HepG2 (cell line): ENCODE measurements around the gene KIF1C. TPM values are rescaled to one million over a fixed set of nuclear protein-coding genes. Genes with fewer than 3 reads are reported as not detected.

Source experiments
- ETV6 ChIP-seq: sonication (generic); formaldehyde crosslinking; conservative IDR thresholded peaks from 2 replicates; pipeline ENCODE4 v1.4.0; 2020; ENCODE audit warnings: missing genetic modification reagents
- ZNF7 ChIP-seq: IDR thresholded peaks from 2 replicates; pipeline ENCODE4 v1.6.1; 2016; ENCODE audit warnings: missing biosample characterization, missing genetic modification reagents
- ZNF839 ChIP-seq: sonication (generic); formaldehyde crosslinking; IDR thresholded peaks from 2 replicates; pipeline ENCODE4 v1.4.0; 2020; ENCODE audit warnings: missing genetic modification reagents, mild to moderate bottlenecking, borderline replicate concordance
- polyA plus RNA-seq, 8 experiments: library from polyadenylated mRNA; depleted of rRNA in 3 of 8; stranded (reverse) in 7 of 8; unstranded in 1 of 8; fragments of >200 nt; fragmentation: Illumina TruSeq in 4 of 8; extraction: Trizol in 4 of 8; gene quantifications; 2 replicates each; pipeline versions ENCODE4 v1.2.1 to v1.2.3, GENCODE V29; 2011 to 2016; ENCODE audit warnings: low read depth in 4 of 8, missing spikeins in 1 of 8, mixed read lengths in 1 of 8; ENCODE audit not compliant: insufficient read depth in 1 of 8
- total RNA-seq, 5 experiments: library from RNA; depleted of rRNA; stranded (reverse); fragments of >200 nt; fragmentation: Illumina TruSeq; extraction: Trizol; gene quantifications; 2 replicates each; pipeline ENCODE4 v1.2.3, GENCODE V29; 2016; ENCODE audit warnings: low read depth in 1 of 5
- TF ChIP-seq, protein P1 (sequence below): sonication (generic); formaldehyde crosslinking; IDR thresholded peaks from one replicate; pipeline ENCODE4 v1.5.1; 2020; ENCODE audit warnings: mild to moderate bottlenecking, missing genetic modification reagents; ENCODE audit errors: not compliant biosample characterization
- TF ChIP-seq, protein P2 (sequence below): IDR thresholded peaks from 2 replicates; pipeline ENCODE4 v1.6.1; 2018; ENCODE audit warnings: missing genetic modification reagents
- TF ChIP-seq, protein P3 (sequence below): sonication (generic); formaldehyde crosslinking; IDR thresholded peaks from 2 replicates; pipeline ENCODE4 v1.8.0; 2022; ENCODE audit warnings: low read depth, missing genetic modification reagents
- TF ChIP-seq, protein P4 (sequence below), 2 experiments: fragments of 450-650 bp in 1 of 2; sonication (generic) in 1 of 2; formaldehyde crosslinking in 1 of 2; IDR thresholded peaks; 2 replicates each; pipeline versions ENCODE4 v1.6.1 to v1.8.0; 2016 to 2022; ENCODE audit warnings: antibody characterized with exemption in 1 of 2, mild to moderate bottlenecking in 1 of 2, missing genetic modification reagents in 1 of 2

Gene KIF1C
- total and polyA plus RNA-seq, 2 of the 13 experiments (the other 11 are each of a cell fraction or from before 2014, with no cell fraction given), result 70.0 to 104 TPM

DNA sequence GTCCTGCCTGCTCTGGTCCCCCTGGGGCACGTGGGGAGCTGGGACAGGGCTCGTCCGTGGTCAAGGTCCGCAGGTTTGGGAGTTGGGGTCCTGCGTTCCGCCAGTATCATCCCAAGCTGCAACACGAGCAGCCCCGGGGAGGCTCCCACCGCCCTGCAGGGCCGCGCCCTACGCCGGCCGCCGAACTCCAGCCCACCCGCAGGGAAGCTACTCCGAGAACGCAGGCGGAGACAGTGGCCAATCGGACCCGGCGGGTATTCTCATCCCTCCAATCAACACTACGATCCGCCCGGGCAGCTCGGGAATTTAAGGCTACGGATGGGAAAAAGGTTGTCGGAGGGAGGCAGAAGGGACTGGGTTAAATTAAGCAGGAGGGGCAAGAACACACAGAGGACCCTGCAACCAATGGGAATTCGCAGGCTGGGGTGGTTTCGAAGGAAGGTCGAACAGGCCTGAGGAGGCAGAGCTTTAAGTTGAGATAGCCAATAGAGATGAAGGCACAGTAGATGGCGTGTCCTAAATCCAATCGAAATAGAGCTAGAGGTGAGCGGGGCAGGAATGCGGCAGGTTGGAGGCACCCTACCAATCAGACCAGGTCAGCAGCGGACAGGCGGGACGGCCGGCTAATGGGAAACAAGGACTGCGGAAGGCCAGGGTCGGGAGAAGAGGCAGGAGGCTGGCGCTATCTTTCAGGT lies 30.8 kb upstream of the KIF1C start (continued):
- TF ChIP-seq, protein P1, sequence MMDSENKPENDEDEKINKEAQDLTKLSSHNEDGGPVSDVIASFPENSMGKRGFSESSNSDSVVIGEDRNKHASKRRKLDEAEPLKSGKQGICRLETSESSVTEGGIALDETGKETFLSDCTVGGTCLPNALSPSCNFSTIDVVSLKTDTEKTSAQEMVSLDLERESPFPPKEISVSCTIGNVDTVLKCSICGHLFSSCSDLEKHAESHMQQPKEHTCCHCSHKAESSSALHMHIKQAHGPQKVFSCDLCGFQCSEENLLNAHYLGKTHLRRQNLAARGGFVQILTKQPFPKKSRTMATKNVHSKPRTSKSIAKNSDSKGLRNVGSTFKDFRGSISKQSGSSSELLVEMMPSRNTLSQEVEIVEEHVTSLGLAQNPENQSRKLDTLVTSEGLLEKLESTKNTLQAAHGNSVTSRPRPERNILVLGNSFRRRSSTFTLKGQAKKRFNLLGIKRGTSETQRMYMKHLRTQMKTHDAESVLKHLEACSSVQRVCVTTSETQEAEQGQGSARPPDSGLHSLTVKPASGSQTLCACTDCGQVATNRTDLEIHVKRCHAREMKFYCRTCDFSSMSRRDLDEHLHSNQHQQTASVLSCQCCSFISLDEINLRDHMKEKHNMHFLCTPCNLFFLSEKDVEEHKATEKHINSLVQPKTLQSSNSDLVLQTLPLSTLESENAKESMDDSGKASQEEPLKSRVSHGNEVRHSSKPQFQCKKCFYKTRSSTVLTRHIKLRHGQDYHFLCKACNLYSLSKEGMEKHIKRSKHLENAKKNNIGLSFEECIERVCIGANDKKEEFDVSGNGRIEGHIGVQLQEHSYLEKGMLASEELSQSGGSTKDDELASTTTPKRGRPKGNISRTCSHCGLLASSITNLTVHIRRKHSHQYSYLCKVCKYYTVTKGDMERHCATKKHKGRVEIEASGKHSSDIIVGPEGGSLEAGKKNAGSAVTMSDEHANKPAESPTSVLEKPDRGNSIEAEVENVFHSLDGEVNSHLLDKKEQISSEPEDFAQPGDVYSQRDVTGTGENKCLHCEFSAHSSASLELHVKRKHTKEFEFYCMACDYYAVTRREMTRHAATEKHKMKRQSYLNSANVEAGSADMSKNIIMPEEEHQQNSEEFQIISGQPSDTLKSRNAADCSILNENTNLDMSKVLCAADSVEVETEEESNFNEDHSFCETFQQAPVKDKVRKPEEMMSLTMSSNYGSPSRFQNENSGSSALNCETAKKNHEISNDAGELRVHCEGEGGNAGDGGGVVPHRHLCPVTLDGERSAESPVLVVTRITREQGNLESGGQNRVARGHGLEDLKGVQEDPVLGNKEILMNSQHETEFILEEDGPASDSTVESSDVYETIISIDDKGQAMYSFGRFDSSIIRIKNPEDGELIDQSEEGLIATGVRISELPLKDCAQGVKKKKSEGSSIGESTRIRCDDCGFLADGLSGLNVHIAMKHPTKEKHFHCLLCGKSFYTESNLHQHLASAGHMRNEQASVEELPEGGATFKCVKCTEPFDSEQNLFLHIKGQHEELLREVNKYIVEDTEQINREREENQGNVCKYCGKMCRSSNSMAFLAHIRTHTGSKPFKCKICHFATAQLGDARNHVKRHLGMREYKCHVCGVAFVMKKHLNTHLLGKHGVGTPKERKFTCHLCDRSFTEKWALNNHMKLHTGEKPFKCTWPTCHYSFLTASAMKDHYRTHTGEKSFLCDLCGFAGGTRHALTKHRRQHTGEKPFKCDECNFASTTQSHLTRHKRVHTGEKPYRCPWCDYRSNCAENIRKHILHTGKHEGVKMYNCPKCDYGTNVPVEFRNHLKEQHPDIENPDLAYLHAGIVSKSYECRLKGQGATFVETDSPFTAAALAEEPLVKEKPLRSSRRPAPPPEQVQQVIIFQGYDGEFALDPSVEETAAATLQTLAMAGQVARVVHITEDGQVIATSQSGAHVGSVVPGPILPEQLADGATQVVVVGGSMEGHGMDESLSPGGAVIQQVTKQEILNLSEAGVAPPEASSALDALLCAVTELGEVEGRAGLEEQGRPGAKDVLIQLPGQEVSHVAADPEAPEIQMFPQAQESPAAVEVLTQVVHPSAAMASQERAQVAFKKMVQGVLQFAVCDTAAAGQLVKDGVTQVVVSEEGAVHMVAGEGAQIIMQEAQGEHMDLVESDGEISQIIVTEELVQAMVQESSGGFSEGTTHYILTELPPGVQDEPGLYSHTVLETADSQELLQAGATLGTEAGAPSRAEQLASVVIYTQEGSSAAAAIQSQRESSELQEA (CRISPR knock-in tag), result no peak
- TF ChIP-seq, protein P2, sequence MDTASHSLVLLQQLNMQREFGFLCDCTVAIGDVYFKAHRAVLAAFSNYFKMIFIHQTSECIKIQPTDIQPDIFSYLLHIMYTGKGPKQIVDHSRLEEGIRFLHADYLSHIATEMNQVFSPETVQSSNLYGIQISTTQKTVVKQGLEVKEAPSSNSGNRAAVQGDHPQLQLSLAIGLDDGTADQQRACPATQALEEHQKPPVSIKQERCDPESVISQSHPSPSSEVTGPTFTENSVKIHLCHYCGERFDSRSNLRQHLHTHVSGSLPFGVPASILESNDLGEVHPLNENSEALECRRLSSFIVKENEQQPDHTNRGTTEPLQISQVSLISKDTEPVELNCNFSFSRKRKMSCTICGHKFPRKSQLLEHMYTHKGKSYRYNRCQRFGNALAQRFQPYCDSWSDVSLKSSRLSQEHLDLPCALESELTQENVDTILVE (CRISPR knock-in tag), result peak; percentile 14; the same call in 1 of the 2 replicates
- TF ChIP-seq, protein P3, sequence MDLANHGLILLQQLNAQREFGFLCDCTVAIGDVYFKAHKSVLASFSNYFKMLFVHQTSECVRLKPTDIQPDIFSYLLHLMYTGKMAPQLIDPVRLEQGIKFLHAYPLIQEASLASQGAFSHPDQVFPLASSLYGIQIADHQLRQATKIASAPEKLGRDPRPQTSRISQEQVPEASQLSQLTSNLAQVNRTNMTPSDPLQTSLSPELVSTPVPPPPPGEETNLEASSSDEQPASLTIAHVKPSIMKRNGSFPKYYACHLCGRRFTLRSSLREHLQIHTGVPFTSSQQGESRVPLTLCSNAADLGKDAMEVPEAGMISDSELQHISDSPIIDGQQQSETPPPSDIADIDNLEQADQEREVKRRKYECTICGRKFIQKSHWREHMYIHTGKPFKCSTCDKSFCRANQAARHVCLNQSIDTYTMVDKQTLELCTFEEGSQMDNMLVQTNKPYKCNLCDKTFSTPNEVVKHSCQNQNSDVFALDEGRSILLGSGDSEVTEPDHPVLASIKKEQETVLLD (CRISPR knock-in tag), result no peak
- TF ChIP-seq, protein P4, sequence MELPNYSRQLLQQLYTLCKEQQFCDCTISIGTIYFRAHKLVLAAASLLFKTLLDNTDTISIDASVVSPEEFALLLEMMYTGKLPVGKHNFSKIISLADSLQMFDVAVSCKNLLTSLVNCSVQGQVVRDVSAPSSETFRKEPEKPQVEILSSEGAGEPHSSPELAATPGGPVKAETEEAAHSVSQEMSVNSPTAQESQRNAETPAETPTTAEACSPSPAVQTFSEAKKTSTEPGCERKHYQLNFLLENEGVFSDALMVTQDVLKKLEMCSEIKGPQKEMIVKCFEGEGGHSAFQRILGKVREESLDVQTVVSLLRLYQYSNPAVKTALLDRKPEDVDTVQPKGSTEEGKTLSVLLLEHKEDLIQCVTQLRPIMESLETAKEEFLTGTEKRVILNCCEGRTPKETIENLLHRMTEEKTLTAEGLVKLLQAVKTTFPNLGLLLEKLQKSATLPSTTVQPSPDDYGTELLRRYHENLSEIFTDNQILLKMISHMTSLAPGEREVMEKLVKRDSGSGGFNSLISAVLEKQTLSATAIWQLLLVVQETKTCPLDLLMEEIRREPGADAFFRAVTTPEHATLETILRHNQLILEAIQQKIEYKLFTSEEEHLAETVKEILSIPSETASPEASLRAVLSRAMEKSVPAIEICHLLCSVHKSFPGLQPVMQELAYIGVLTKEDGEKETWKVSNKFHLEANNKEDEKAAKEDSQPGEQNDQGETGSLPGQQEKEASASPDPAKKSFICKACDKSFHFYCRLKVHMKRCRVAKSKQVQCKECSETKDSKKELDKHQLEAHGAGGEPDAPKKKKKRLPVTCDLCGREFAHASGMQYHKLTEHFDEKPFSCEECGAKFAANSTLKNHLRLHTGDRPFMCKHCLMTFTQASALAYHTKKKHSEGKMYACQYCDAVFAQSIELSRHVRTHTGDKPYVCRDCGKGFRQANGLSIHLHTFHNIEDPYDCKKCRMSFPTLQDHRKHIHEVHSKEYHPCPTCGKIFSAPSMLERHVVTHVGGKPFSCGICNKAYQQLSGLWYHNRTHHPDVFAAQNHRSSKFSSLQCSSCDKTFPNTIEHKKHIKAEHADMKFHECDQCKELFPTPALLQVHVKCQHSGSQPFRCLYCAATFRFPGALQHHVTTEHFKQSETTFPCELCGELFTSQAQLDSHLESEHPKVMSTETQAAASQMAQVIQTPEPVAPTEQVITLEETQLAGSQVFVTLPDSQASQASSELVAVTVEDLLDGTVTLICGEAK (IDR thresholded peaks at IDR 0.05), result no peak
- TF ChIP-seq, protein P4 (CRISPR knock-in tag; IDR thresholded peaks at IDR 0.05), result 0 out of 2 replicates have a peak, but pooled peaks have one; percentile 34
- TF ChIP-seq ZNF7 (CRISPR knock-in tag) (no peak), ZNF839 (no peak), ETV6 (CRISPR knock-in tag) (0 out of 2 replicates have a peak, but pooled peaks have one; percentile 24)
